Omental fat pad (tissue), 4 donors: Measurements from ENCODE around the gene NRG3. TPM values are rescaled to one million over a fixed set of nuclear protein-coding genes. Genes with fewer than 3 reads are reported as not detected.

Source experiments
- ATAC-seq: fragments of 150-250 bp; one replicate; pipeline ENCODE4 v1.9.1; 2016; ENCODE audit warnings: mild to moderate bottlenecking, moderate library complexity; ENCODE audit not compliant: low FRiP score
- DNase-seq: peaks from one replicate; pipeline ENCODE4 v3.0.0-alpha.2; 2019; ENCODE audit warnings: low spot score
- CTCF ChIP-seq, 3 donors: fragments of 450-650 bp; IDR thresholded peaks; one replicate each; pipeline ENCODE4 v1.5.1; 2016 to 2017; ENCODE audit warnings: antibody characterized with exemption in 3 of 3, mild to moderate bottlenecking in 3 of 3, moderate library complexity in 2 of 3
- total RNA-seq, 4 donors: library from RNA; depleted of rRNA; stranded (reverse); fragments of >200 nt; gene quantifications; one replicate each; pipeline ENCODE4 v1.1.0, GENCODE V29; 2016

Gene NRG3
- total RNA-seq, 4 donors from 2014 or later: 0.19 to 0.47 (median 0.38) TPM; not detected in 1

- ATAC-seq: no peak
- no peak for TF ChIP-seq CTCF (IDR thresholded peaks at IDR 0.05)
Observed at GRCh38 chr10:82628373-82628772, 753.4 kb downstream of the NRG3 start.

GRCh38 chr10:82643076-82643475 is 768.1 kb downstream of the NRG3 start:
- DNase-seq: no peak
- ATAC-seq: no peak
- TF ChIP-seq CTCF (IDR thresholded peaks at IDR 0.05): no peak

More at GRCh38 chr10:82628373-82628772, 753.4 kb downstream of the NRG3 start:
- no peak for DNase-seq

GRCh38 chr10:82643601-82644000 is 768.6 kb downstream of the NRG3 start:
- TF ChIP-seq CTCF (IDR thresholded peaks at IDR 0.05): no peak
- DNase-seq (no peak), ATAC-seq (peak; percentile 89)

- TF ChIP-seq CTCF (IDR thresholded peaks at IDR 0.05): no peak
- DNase-seq: no peak
- no peak for ATAC-seq
Observed at GRCh38 chr10:82645221-82645620, 770.2 kb downstream of the NRG3 start.

GRCh38 chr10:82653244-82654155 is 778.5 kb downstream of the NRG3 start:
- no peak for ATAC-seq
- no peak for TF ChIP-seq CTCF (IDR thresholded peaks at IDR 0.05)

GRCh38 chr10:82660205-82660604 is 785.2 kb downstream of the NRG3 start:
- DNase-seq (no peak), ATAC-seq (no peak)
- no peak for TF ChIP-seq CTCF (IDR thresholded peaks at IDR 0.05)

More at GRCh38 chr10:82653244-82654155, 778.5 kb downstream of the NRG3 start:
- DNase-seq: no peak

- ATAC-seq (no peak), DNase-seq (no peak)
- TF ChIP-seq CTCF (IDR thresholded peaks at IDR 0.05): no peak
Observed at GRCh38 chr10:82660986-82661385, 786.0 kb downstream of the NRG3 start.
